Stimulated activated CD4-positive, alpha-beta T cell treated with anti-CD3 and anti-CD28 coated beads, Interleukin-2, amount 100 ng/mL, for 24 hours (primary cell): Measurements from ENCODE around the gene MGAT4A.

Experiments used
- DNase-seq, 2 donors: peaks; one replicate each; pipeline ENCODE4 v3.0.0-alpha.2; 2020

Gene MGAT4A

DNA sequence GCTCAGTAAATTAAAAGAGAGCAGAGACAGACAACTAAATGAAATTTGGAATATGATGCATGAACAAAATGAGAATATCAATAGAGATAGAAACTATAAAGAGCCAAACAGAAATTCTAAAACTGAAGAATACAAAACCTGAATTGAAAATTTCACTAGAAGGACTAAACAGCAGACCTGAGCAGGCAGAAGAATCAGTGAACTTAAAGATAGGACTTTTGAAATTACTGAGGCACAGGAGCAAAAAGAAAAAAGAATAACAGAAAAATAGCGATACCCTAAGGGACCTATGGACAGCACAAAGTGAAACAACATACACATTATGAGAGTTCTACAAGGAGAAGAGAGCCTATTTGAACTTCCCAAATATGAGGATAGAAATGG lies 80.9 kb downstream of the MGAT4A start:
- DNase-seq = no peak

DNA sequence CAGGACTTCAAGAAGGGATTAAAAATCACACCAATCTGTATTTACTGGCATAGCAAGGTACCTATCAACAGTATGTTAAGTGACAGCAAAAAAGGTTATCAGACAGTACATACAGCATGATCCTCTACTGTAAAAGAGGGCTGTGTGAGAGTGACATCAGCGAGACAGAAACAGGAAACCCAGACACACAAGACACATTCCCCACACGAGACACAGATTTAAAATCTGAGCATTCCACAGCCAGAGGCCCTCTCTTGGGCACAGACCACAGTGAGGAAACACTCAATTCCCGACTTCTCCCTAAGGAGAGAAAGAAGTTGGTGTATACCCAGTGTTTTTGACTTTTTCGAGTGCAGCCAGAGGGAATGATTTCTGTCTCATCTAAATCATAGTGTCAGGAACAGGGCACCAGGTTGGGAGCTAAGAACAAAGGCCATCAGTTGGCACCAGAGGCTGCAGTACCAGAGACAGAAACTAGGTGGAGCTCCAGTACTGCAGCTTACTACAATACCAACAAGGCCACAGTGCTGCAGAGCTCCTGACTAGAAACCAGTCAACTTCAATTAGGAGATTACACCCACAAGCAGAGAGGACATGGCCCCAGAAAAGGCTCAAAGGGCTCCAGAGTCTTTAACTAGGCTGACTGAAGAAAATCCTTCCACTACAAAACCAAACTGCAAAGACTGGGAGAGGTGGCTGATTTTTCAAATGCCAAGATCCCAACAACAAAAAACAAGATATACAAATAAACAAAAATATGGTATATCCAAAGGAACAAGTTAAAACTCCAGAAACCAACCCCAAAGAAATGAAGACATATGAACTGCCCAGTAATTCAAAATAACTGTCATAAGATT lies 81.6 kb downstream of the MGAT4A start:
- DNase-seq = peak; percentile 79 to 88

DNA sequence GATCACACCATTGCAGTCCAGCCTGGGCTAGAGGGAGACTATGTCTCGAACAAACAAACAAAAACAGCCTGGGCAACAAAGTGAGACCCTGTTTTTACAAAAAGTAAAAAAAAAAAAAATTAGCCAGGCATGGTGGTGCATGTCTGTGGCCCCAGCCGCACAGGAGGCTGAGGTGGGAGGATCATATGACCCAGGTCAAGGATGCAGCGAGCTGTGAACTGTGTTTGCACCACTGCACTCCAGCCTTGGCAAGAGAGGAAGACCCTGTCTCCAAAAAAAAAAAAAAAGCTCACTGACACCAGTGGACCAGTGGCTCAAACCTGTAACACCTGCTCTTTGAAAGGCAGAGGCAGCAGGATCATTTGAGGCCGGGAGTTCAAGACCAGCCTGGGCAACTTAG lies 82.5 kb downstream of the MGAT4A start:
- DNase-seq = no peak

DNA sequence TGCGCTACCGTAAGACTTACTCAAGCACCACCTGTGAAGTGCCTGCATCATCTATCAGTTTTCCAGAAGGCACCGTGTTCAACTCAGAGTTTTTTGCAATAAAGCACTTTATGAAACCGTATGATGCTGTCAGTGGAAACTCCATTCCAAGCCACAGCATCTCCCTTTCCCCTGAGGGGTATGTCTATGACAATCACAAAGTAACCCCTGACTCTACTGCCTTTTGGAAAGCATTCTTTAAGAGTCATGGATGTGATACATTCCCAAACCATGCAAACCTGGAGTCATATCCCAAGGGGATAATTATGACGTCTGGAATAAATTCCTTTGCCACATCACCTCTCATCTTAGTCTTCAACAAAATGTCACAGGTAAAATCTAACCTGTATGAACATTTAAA lies 83.3 kb downstream of the MGAT4A start:
- DNase-seq = no peak

DNA sequence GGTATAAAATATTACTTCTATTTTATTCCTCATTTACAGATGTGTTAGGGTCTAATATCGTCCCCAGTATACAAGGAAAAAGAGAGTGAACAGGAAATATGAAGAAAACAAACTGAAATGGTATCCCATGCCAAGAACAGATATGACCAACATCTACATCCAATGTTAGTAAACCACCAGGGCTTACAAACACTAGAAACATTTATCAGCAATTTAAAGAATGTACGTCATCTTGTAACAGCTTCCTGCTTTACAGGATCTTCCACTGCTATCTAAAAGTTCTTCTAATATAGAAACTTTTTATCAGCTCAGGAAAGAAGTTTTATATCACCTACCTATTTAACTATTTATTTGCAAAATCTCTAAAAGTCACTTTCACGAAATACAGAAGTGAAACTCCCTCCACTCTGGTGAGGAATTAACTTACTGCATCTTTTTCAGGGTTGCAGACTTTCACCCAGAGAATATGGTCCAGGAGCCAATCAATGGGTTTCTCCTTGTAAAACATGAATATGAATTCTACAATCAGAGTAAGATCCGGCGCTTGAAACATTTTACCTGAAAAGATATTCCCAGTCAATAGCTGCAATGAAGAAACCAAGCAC lies 87.3 kb downstream of the MGAT4A start:
- DNase-seq = no peak

DNA sequence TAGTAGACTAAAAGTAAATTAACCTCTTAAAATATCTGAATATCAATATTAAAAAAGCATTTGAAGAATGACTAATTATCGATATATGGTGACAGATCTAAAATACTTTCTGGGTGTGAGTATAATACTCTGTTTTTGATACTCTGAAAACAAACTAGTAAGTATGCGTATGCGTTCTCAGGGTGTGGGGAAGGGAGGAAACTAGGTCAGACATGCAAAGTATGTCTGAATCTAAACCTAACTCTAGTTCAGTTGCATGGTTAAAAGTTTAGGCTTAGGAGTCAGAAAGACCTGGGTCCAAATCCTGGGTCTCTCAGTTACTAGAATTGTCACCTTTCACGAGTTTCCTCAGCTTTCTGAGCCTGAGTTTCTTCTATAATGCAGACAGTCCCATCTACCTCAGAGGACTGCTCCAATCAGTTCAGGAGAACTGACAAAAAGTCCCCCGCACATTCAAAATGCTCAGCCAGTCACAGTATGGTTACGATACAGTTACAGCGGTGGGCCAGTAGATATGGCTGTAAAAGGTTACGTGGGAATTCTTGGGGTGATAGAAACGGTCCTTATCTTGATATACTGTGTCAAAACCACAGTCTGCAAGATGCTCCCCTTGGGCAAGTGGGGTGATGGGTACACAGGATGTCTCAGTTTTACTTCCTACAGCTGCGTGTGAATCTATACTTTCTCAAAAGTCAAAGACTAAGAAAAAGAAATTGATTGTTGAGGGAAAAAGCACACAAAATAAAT lies 93.4 kb downstream of the MGAT4A start:
- peak; percentile 37 to 52 for DNase-seq

DNA sequence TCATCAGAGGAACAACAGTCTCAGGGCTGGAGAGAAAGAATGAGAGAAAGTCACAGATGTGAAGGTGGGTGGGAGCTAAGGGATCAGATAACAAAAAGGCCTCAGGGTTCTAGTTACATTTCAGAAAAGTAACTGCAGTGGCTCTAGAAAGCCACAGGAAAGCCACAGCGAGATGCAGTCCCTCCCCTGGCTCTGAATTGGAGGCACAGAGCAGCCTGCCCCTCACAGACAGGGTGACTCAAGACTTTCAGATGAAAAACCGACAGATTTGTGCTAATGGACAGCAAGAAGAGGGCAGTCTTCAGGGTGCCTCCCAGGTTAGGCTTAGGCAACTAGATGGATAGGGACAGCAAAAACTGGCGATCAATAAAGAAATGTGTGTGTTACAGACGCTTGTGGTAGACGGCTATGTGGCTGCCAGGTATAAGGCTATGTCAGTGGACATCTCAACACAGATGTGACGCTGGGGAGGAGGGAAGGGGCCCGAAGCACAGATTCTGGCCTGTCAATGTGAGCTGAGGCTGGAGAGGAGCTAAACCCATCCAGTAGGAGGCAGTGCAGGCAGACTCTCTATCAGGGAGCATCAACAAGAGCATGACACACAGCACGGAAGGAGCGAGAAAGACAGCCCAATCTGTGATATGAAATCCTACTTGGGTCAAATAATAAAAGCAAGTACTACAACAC lies 96.4 kb downstream of the MGAT4A start:
- peak; percentile 58 to 68 for DNase-seq

DNA sequence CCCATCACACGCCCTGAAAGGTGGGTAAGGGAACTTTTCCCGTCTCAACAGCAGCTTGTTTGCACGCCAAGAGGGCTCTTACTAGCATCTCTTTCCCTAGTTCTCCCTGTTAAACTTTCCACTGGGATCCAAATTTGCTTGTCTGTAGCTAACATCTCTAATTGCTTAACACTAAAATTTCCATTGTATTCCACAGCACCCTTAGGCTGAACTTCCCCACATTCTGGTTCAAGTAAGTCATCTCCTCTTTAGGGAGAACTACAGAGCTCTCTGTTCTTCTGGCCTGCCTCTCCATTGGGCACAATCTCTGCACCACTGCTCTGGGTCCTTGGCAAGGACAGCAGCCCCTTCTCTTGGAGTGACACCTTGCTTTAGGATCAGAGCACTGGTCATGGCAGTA lies 98.6 kb downstream of the MGAT4A start:
- no peak for DNase-seq

DNA sequence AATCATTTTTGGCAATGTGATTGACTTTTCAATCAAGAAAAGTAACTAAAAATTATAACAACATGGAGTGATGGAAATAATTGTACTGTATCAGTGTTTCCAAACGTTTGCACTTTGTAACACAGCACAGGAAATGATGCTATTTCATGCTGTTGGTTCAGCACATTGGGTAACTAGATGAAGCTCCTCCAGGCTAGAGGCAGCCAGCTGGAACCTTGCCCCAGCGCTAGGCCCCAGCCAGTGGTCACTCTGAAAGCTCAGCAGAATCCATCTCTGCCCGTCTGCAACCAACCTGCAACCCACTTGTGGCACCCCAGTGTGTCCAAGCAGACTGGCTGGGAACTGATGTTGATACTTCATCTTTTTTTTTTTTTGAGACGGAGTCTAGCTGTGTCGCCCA lies 107.3 kb downstream of the MGAT4A start:
- DNase-seq = no peak

DNA sequence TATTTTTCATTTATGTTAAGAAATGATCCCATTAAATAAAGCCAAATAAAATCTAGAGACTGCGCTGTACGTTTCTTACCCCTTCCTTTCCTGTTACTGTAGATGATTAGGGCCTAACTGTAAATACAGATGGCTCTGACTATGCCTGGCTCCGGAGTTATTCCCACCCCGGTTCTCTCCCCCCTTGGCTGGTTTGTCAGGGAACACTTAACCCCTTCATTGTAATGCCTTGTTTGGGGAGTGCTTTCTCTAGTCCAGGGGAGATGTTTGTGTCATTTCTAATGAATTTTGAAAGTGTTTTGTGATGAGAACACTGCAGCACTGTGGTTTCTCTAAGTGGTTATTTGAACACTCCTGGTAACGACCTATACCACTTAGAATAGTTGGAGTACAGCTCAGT lies 113.8 kb downstream of the MGAT4A start:
- no peak for DNase-seq

DNA sequence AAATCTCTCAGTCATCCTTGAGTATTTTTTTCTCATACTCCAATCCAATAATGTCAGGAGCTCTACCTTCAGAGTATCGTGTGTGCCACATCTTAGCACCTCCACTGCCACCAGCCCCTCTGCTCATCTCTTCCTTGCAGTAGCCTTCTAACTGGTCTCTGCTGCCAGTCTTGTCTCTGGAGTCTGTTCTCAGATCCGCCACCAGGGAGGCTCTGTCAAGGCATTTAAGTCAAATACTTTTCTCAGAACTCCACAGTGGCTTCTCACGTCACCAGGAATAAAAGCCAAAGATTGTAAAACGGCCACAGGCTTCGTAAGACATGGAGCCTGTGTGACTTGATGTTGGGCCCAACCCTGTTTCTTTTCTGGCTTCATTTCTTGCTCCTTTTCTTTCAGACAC lies 115.5 kb downstream of the MGAT4A start:
- DNase-seq = no peak

DNA sequence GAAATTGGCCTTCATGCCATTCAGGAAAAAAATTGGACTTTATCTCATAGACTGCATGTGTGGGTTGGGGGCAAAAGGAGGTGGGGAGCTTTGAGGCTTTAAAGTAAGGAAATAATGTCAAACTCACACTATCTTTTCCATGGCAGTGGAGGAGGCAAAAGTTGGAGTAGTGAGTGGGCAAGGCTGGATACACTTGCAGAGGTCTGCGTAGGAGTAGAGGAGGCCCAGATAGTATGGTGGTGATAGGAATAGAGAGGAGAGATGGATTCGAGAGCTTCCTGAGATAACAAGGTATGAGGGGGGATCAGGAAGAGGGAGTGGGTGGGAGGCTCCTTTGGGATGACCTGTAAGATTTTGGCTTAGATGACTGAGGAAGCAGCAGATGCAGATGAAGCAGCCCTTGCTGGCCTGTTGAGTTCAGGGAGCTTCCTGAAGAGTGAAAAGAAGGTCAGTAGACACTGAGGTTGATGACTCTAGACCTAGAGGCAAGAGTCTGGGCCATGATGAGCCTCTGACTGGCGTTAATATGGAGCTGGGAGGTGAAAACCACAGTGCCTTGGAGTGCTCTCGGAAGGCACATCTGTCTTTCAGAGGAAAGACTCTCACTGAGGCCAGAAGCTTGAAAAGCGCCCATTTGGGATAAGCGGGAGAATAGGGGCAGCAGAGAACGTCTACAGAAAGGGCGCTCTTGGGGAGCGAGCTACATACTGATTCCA lies 116.8 kb downstream of the MGAT4A start:
- DNase-seq = no peak

DNA sequence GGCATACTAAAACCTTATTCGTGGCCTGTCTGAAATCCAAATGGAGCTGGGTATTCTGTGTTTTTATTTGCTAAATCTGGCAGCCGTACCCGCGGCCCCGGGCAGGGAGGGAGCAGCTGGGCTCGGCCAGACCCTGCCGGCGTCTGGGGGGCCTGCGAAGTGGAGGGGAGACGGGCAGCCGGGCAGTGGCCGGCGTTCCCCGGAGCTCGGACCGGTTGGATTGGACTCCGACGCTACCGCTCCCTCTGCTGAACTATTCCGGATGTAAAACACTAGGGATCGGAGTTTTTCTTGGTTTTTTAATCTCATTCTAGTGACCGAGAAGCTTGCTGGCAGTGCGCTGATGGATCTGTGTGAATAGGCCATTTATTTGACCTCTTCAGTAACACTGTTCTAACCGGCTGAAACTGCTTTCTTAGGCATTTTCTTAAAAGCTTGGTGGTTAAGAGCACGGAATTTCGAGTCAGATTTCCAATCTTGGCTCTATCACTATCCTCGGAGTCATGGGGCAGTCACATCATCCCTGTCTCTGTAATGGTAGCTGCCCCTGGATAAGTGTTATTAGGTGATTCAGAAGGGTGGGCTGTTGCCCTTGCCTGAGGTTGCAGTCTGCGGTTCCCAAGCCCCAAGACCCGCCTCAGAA lies 121.8 kb downstream of the MGAT4A start:
- DNase-seq = no peak

DNA sequence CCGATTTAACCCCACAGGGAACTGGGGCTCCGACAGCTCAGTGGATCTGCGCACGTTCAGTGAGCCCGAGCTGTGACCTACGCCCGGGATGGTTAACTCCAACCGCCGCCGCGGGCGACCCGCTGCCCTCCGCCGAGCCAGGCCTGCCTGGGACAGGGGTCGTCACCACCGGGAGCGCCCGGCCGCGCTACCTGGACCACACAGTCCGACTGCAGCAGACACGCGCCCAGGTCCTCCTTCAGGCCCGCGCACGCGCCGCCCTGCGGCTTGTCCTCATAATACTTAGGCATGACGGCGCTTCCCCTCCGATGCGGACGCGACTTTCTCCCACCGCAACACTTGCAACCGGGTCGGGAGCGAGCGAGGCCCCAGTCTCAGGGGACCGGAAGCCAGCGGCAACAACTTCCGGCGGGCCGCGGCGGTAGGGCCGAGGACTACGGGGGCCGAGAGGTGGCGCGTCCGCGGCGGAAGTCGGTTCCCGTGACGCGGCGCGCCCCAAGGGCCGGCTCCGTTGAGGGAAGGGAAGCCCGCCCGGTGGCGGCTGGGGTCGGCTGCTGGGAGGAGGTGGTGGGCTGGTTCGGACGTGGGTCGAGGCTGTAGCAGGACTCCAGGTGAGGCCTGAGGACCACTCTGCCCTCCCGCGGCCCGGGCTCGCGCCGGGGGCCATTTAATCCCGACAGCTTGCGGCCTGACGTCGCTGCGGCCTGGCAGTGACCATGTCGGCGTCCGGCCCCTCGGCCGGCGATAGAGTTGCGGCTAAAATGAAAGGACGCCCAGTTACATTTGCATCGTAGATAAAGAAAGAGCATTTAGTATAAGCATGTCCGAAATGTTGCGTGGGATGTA lies 122.6 kb downstream of the MGAT4A start, which contains the start of the genes COA5 and UNC50:
TSS of gene COA5 (minus strand) at position 397 of the 846 bp plus-strand sequence. CDS start at position 290, 107 bp downstream.
TSS of gene UNC50 (plus strand) at position 474 of the 846 bp plus-strand sequence. CDS start 1,171 bp downstream, outside the sequence.
- DNase-seq = peak; percentile 94

DNA sequence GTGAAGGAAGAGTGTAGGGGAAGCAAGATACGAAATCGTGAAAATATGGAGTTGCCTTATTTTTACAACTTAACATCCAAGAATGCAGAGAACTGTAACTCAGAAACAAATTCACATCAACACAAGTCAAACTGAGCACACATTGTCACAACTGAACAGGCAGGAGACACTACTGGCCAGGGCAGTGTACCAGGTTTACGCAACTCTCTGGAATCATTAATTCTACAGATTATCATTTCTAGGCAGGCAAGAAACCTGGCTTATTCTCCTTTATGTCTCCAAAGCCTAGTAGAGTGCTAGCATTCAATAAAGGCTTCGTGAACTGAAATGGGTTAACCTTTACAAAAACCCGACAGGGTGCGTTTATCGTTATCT lies 123.2 kb downstream of the MGAT4A start:
- DNase-seq = no peak

DNA sequence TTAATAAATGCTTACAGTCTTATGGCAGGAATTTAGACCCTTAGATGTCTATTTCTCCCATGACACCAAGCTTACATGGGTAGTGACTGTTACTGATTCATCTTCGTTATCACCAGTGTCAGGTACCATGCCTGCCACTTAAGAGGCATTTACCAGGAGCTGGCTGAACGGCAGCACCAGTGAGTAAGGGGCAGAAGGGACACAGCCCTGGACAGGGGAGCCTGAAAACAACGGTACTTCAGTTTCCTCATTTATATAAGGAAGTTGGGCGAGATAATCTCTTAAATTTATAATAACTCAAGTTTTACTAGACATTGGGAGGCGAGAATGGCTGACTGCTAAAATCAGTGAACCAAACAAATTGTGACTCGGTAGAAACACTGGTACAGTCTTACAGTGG lies 123.8 kb downstream of the MGAT4A start:
- DNase-seq = no peak

DNA sequence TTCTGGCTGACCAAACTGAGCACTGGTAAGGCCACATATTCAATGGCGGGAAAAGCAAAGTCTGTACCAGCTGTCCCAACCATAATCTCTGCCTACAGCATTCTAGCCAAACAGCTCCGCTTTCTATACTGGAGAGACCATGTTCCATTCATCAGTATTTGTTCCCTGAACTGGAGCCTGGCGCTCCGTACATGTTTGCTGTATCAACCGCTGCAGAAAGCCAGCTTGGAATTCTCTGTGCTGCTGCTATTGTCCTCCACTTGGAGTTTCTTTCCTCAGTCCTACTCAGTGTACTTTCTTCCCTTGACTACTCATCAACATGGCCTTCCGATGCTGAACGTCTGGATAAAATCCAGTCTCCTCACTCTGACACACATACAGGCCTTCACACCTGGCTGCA lies 124.5 kb downstream of the MGAT4A start:
- no peak for DNase-seq

DNA sequence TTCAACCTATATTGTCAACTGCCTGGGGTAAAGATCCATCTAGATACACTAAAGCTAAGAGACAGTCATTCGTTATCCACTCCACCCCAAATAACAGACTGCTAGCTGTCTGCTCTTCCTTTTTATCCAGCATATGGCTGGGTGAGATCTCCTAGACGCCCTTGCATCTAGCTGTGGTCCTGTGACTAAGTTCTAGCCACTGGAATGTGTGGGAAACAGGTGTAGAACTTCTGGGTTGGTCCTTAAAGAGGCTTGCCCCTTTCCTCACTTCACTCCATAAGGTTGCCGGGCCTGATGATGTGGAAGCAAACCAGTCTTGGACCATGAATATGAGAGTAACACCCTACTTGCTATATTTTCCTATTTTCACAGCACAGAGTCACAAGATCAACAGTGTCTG lies 125.9 kb downstream of the MGAT4A start:
- no peak for DNase-seq

DNA sequence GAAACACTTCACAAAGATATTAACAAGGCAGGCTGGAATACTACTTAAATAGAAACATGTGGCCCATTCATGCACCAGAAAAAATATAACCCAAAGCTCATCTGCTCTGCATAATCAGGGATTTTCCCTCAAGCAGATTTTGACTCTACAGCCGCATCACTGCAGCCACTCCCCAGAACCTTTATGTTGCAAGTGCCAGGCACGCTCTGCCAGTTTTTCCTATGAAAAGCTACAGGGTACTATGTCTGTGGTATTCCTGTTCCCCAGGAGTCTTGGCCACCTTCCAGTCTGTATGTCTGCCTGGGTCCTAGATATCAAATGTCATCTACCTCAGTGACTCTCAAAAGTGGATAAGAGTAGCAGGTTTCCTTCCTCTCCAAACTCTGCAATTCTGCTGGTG lies 126.4 kb downstream of the MGAT4A start:
- no peak for DNase-seq

DNA sequence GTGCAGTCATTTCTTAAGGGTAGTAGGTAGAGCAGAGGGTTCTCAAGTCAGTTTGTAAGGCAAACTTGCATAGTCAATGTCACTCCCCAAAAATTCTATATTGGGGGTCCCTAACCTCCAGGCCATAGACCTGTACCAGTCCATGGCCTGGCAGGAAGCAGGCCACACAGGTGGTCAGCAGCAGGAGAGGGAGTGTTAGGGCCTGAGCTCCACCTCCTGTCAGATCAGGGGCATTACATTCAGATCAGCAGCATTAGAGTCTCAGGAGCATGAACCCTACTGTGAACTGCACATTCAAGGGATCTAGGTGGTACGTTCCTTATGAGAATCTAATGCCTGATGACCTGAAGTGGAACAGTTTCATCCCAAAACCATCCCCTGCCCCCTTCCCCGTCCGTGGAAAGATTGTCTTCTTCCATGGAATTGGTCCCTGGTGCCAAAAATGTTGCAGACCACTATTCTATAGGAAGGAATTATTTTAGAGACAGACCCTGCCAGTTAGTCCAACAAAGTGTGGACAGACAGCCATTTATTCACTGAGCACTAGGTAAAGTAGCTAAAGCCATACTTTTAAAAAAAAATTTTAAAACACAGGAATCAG lies 129.3 kb downstream of the MGAT4A start:
- no peak for DNase-seq
